K562 (cell line): ENCODE data around the gene UQCR11. TPM values are rescaled to one million over a fixed set of nuclear protein-coding genes. Genes with fewer than 3 reads are reported as not detected.

Source experiments
- ATAC-seq: fragments of 200-7000 bp; cut with Tn5 transposase; 3 replicates; pipeline ENCODE4 v1.9.1; 2020; ENCODE audit warnings: moderate library complexity
- BruUV-seq: library from RNA; stranded (reverse); fragments of 400-500 nt; replicated peaks from 2 replicates; lab custom pipeline; 2021; lab: Mats Ljungman, UMichigan
- CTCF ChIA-PET: fragments of 300-600 bp; formaldehyde crosslinking; extraction: SDS; loops from one replicate; lab custom pipeline; 2021; ENCODE audit warnings: low intra/inter-chr PET ratio; lab: Yijun Ruan, JAX
- POLR2A ChIA-PET: fragments of 300-600, 350-650 bp; sonication (Branson Sonifier 250); formaldehyde crosslinking; extraction: SDS; loops from one replicate; lab custom pipeline; 2021; ENCODE audit warnings: antibody characterized with exemption, inconsistent platforms; lab: Yijun Ruan, JAX
- DNase-seq, 4 experiments: peaks; one replicate each; pipeline versions ENCODE4 v3.0.0 to v3.0.0-alpha.2; 2011 to 2018; ENCODE audit warnings: low spot score in 3 of 4, mixed read lengths in 3 of 4; ENCODE audit errors: extremely low read depth in 1 of 4
- FAIRE-seq: peaks from 2 replicates; lab custom pipeline; 2011; peaks lifted over from hg19 to GRCh38; lab: Jason Lieb, UNC
- H2AFZ ChIP-seq: 2 replicates; pipeline ENCODE4 v1.6.0; 2011; ENCODE audit warnings: low read depth, low read length, control low read depth, inconsistent platforms
- H3K27ac ChIP-seq: fragments of 200-600 bp; 3 replicates; pipeline ENCODE4 v1.8.0; 2011; ENCODE audit warnings: low read depth, mild to moderate bottlenecking, control low read depth, inconsistent platforms, low read length, moderate library complexity, mixed read lengths; ENCODE audit errors: extremely low read depth
- H3K27me3 ChIP-seq, 2 experiments: fragments of 300-600 bp in 1 of 2; 2 replicates in 1 of 2; 3 replicates in 1 of 2; pipeline versions ENCODE4 v1.6.0 to v1.8.0; 2011; ENCODE audit warnings: inconsistent platforms in 2 of 2, low read length in 2 of 2, mild to moderate bottlenecking in 1 of 2, mixed read lengths in 1 of 2, moderate library complexity in 1 of 2; ENCODE audit not compliant: control insufficient read depth in 2 of 2, insufficient read depth in 2 of 2
- H3K36me3 ChIP-seq: fragments of 300-600 bp; 3 replicates; pipeline ENCODE4 v1.8.0; 2011; ENCODE audit warnings: mild to moderate bottlenecking, low read length, inconsistent platforms; ENCODE audit not compliant: control insufficient read depth, insufficient read depth
- H3K4me1 ChIP-seq, 2 experiments: fragments of 200-600 bp in 1 of 2; replicated peaks in 1 of 2; 2 replicates in 1 of 2; 3 replicates in 1 of 2; pipeline versions ENCODE4 v1.5.1 to v1.8.0; 2011; ENCODE audit warnings: inconsistent platforms in 2 of 2, low read length in 2 of 2, mild to moderate bottlenecking in 1 of 2, mixed read lengths in 1 of 2, moderate library complexity in 1 of 2; ENCODE audit not compliant: control insufficient read depth in 2 of 2, insufficient read depth in 2 of 2
- H3K4me2 ChIP-seq: 2 replicates; pipeline ENCODE4 v1.6.1; 2011; ENCODE audit warnings: low read length, control low read depth, inconsistent platforms, mixed read lengths; ENCODE audit not compliant: insufficient read depth
- H3K4me3 ChIP-seq: fragments of 200-600 bp; sonication (generic), shearing (Covaris generic); 2 replicates; pipeline ENCODE4 v1.5.1; 2016; ENCODE audit warnings: control low read depth, inconsistent platforms
- H3K79me2 ChIP-seq: fragments of 200-600 bp; 3 replicates; pipeline ENCODE4 v1.8.0; 2011; ENCODE audit warnings: low read length, inconsistent platforms; ENCODE audit not compliant: control insufficient read depth, insufficient read depth
- H3K9ac ChIP-seq, 2 experiments: 2 replicates each; pipeline versions ENCODE4 v1.6.0 to v1.6.1; 2011; ENCODE audit warnings: low read depth in 2 of 2, low read length in 2 of 2, control low read depth in 1 of 2, inconsistent platforms in 1 of 2, mild to moderate bottlenecking in 1 of 2, mixed read lengths in 1 of 2; ENCODE audit not compliant: insufficient read depth in 1 of 2
- H3K9me1 ChIP-seq: one replicate; pipeline ENCODE4 v1.6.0; 2011; ENCODE audit warnings: inconsistent platforms, mild to moderate bottlenecking, low read length, moderate library complexity; ENCODE audit not compliant: control insufficient read depth, insufficient read depth
- H3K9me3 ChIP-seq: replicated peaks from 2 replicates; pipeline ENCODE4 v1.5.1; 2011; ENCODE audit warnings: low read depth, low read length, inconsistent platforms; ENCODE audit not compliant: control insufficient read depth, insufficient read depth
- H4K20me1 ChIP-seq: replicated peaks from 2 replicates; pipeline ENCODE4 v1.6.1; 2011; ENCODE audit warnings: low read length, inconsistent platforms, mixed read lengths; ENCODE audit not compliant: control insufficient read depth, insufficient read depth
- BCL6 ChIP-seq: fragments of 250-450 bp; sonication (Bioruptor Pico); IDR thresholded peaks from 2 replicates; pipeline ENCODE4 v1.4.0; 2020
- BCOR ChIP-seq: fragments of 450-650 bp; IDR thresholded peaks from 2 replicates; pipeline ENCODE4 v1.6.1; 2016
- HINFP ChIP-seq: fragments of 450-650 bp; conservative IDR thresholded peaks from 2 replicates; pipeline ENCODE4 v1.6.1; 2016; ENCODE audit warnings: missing genetic modification characterization, low read depth, mild to moderate bottlenecking, control low read depth, missing compliant biosample characterization
- ILF3 ChIP-seq: fragments of 450-650 bp; IDR thresholded peaks from 2 replicates; pipeline ENCODE4 v1.6.1; 2018; ENCODE audit warnings: antibody characterized with exemption, mild to moderate bottlenecking, moderate library complexity, borderline replicate concordance
- KLF10 ChIP-seq: fragments of 250-450 bp; sonication (Bioruptor Pico); IDR thresholded peaks from 2 replicates; pipeline ENCODE4 v1.6.1; 2021; ENCODE audit warnings: matching md5 sums
- MYNN ChIP-seq, 2 experiments: sonication (generic); formaldehyde crosslinking in 1 of 2; IDR thresholded peaks; 2 replicates each; pipeline versions ENCODE4 v1.5.0 to v1.6.1; 2016 to 2020; ENCODE audit warnings: antibody characterized with exemption in 1 of 2, missing genetic modification reagents in 1 of 2
- RBM14 ChIP-seq: fragments of 200-400 bp; formaldehyde crosslinking; IDR thresholded peaks from 2 replicates; pipeline ENCODE4 v1.6.1; 2018; ENCODE audit warnings: low read depth, mild to moderate bottlenecking, low read length, moderate library complexity, borderline replicate concordance; ENCODE audit not compliant: insufficient read depth
- RFX5 ChIP-seq: IDR thresholded peaks from 2 replicates; pipeline ENCODE4 v1.6.1; 2011; ENCODE audit warnings: low read depth, mild to moderate bottlenecking, improper control_type of control experiment, low read length
- ZFP36 ChIP-seq: fragments of 150-350 bp; IDR thresholded peaks from 2 replicates; pipeline ENCODE4 v1.6.1; 2018; ENCODE audit warnings: low read length, low read depth; ENCODE audit not compliant: partially characterized antibody
- ZFP91 ChIP-seq: sonication (generic); formaldehyde crosslinking; IDR thresholded peaks from 2 replicates; pipeline ENCODE4 v1.8.0; 2022; ENCODE audit warnings: mild to moderate bottlenecking, missing genetic modification reagents
- ZNF316 ChIP-seq: fragments of 450-650 bp; IDR thresholded peaks from 2 replicates; pipeline ENCODE4 v1.6.1; 2016
- ZNF444 ChIP-seq: fragments of 250-450 bp; sonication (Bioruptor Pico); IDR thresholded peaks from 2 replicates; pipeline ENCODE4 v1.4.0; 2020; ENCODE audit warnings: mild to moderate bottlenecking, moderate library complexity
- ZNF551 ChIP-seq: fragments of 250-450 bp; sonication (Bioruptor Pico); IDR thresholded peaks from 2 replicates; pipeline ENCODE4 v1.5.0; 2021; ENCODE audit warnings: mild to moderate bottlenecking, moderate library complexity
- ZNF77 ChIP-seq: fragments of 250-450 bp; sonication (Bioruptor Pico); IDR thresholded peaks from 2 replicates; pipeline ENCODE4 v1.5.0; 2020
- WGBS: fragments of 100-300 bp; shearing (Covaris generic); methylation state at CpG from one replicate; pipeline ENCODE4 v1.1.6; 2016; ENCODE audit warnings: low coverage, mixed read lengths; ENCODE audit not compliant: insufficient coverage; ENCODE audit errors: missing lambda C conversion rate; 5-methylcytosine and 5-hydroxymethylcytosine counted together
- in situ Hi-C: fragments of 300-500 bp; cut with MboI; formaldehyde crosslinking; loops from 4 replicates; pipeline ENCODE4 v1.15.0; 2018; ENCODE audit warnings: inconsistent platforms, mixed read lengths
- intact Hi-C: fragments of 100-400 bp; cut with micrococcal nuclease; formaldehyde crosslinking; loops from 2 replicates; pipeline ENCODE4 v1.14.2; 2022
- polyA plus RNA-seq, 8 experiments: library from polyadenylated mRNA; depleted of rRNA in 4 of 8; stranded (reverse) in 5 of 8; unstranded in 3 of 8; fragments of >200 nt; fragmentation: Nextera tagmentation in 2 of 8; fragmentation: Illumina TruSeq in 1 of 8; extraction: Ambion mirVana in 2 of 8; extraction: Trizol in 1 of 8; gene quantifications; 2 replicates each; pipeline versions ENCODE4 v1.2.1 to v1.2.3, GENCODE V29; 2011 to 2014; ENCODE audit warnings: inconsistent platforms in 1 of 8, missing spikeins in 1 of 8
- total RNA-seq, 7 experiments: library from RNA; depleted of rRNA in 6 of 7; stranded (reverse); fragments of >200 nt in 6 of 7; fragmentation: Illumina TruSeq in 2 of 7; extraction: Trizol in 2 of 7; gene quantifications; 2 replicates each; pipeline versions ENCODE4 v1.2.1 to v1.2.3, GENCODE V29; 2011 to 2021; ENCODE audit warnings: low replicate concordance in 1 of 7

Gene UQCR11
- total and polyA plus RNA-seq, 9 of the 15 experiments (the other 6 are each of a cell fraction or from before 2014, with no cell fraction given) = 57.6 to 394 (median 259) TPM

- CTCF ChIA-PET = no interaction called here
- no TSS peak for BruUV-seq
- H3K9me1 ChIP-seq = no peaks in the 10 kb centered on the region
Observed at GRCh38 chr19:1554968-1555367, 50.3 kb downstream of the UQCR11 start.

GRCh38 chr19:1553415-1553814, 51.8 kb downstream of the UQCR11 start:
- FAIRE-seq (no peak), DNase-seq (no peak), ATAC-seq (peak; percentile 60)
- ChIA-PET POLR2A (no interaction called here), CTCF (no interaction called here)
- in situ Hi-C loops = no loop called here
- Histone ChIP-seq H3K79me2 (no peaks in the 10 kb centered on the region), H3K4me1 (peaks cover 3 to 20% of the 10 kb centered on the region in 2 experiments; a peak in 3 of 5 replicates), H3K27ac (no peak overlapping the region), H2AFZ (peak overlapping the region; percentile 34), H3K4me3 (no peak overlapping the region), H3K9me3 (no peaks in the 10 kb centered on the region), H3K27me3 (no peaks in the 10 kb centered on the region; a peak in 1 of 5 replicates), H3K4me2 (no peak overlapping the region; the same call in 1 of the 2 replicates), H3K36me3 (peaks cover 10% of the 10 kb centered on the region; the same call in 1 of the 3 replicates), H3K9ac (peak overlapping the region in 1 of 2 experiments; percentile 74; a peak in 2 of 4 replicates), H4K20me1 (no peaks in the 10 kb centered on the region), H3K9me1 (no peaks in the 10 kb centered on the region)
- WGBS = 37% methylated on average over 8 of the region's 10 CpGs
- no peak for TF ChIP-seq ZFP91 (CRISPR knock-in tag)
- peak; percentile 54 for TF ChIP-seq BCOR
- no peak for TF ChIP-seq ZNF316
- TF ChIP-seq HINFP (tag) = no peak
- no peak for TF ChIP-seq ILF3
- TF ChIP-seq ZNF551 (CRISPR knock-in tag) = no peak
- no peak for TF ChIP-seq KLF10 (CRISPR knock-in tag)
- TF ChIP-seq ZFP36 = peak; percentile 86
- TF ChIP-seq RBM14 = no peak
- peak; percentile 31; the same call in 1 of the 2 replicates for TF ChIP-seq MYNN (IDR thresholded peaks at IDR 0.05)
- no peak for TF ChIP-seq MYNN (CRISPR knock-in tag; IDR thresholded peaks at IDR 0.05)
- no peak for TF ChIP-seq ZNF77 (CRISPR knock-in tag)
- no peak for TF ChIP-seq ZNF444
- TF ChIP-seq RFX5 = no peak
- no TSS peak for BruUV-seq
- intact Hi-C loops = no loop called here

More at GRCh38 chr19:1554968-1555367, 50.3 kb downstream of the UQCR11 start:
- H4K20me1 ChIP-seq = no peaks in the 10 kb centered on the region
- H3K4me3 ChIP-seq = no peak overlapping the region
- H3K27ac ChIP-seq = no peak overlapping the region
- H2AFZ ChIP-seq = no peak overlapping the region
- H3K9ac ChIP-seq = no peak overlapping the region
- in situ Hi-C loops = no loop called here
- H3K4me2 ChIP-seq = no peak overlapping the region
- 89% methylated on average over 19 of the region's 24 CpGs for WGBS
- TF ChIP-seq BCL6 (CRISPR knock-in tag) = no peak
- 0 out of 2 replicates have a peak, but pooled peaks have one; percentile 12 for TF ChIP-seq ZNF316
- TF ChIP-seq, all 486 proteins: peak for 1
- Histone ChIP-seq H3K4me1 (peaks cover 3 to 31% of the 10 kb centered on the region in 2 experiments; a peak in 3 of 5 replicates), H3K9me3 (no peaks in the 10 kb centered on the region), H3K36me3 (peaks cover 10% of the 10 kb centered on the region; the same call in 1 of the 3 replicates), H3K27me3 (no peaks in the 10 kb centered on the region; a peak in 1 of 5 replicates), H3K79me2 (peaks cover 6% of the 10 kb centered on the region; the same call in 2 of the 3 replicates)
- POLR2A ChIA-PET = no interaction called here
- intact Hi-C loops = no loop called here
- FAIRE-seq (no peak), DNase-seq (no peak), ATAC-seq (no peak)
